Measurements from ENCODE around the gene YTHDF1. TPM values are rescaled to one million over a fixed set of nuclear protein-coding genes. Genes with fewer than 3 reads are reported as not detected.
"Not testable (repeated sequence)": the region's sequence is repeated elsewhere in the genome, so short reads cannot be mapped to it uniquely, and the experiment has no call there.

Gene YTHDF1
- total and polyA plus RNA-seq, 2 of the 8 experiments (the other 6 are each of a cell fraction or from before 2014, with no cell fraction given): 32.8 to 66.0 TPM

GRCh38 chr20:63159251-63159650 lies 56.7 kb downstream of the YTHDF1 start:
- H4K5ac ChIP-seq (ENCODE audit: insufficient read length, low read depth, low read length); H4K20me1 ChIP-seq (replicated peaks in 1 of 2; ENCODE audit: control insufficient read depth in 1 of 2, insufficient read depth in 2 of 2, low read length in 2 of 2); H3K4me2 ChIP-seq (ENCODE audit: insufficient read depth in 1 of 2, low read depth in 2 of 2, low read length in 2 of 2); DNase-seq (ENCODE audit: low read depth in 1 of 2, low spot score in 2 of 2); H3K4ac ChIP-seq (replicated peaks; ENCODE audit: insufficient read length, low read depth, low read length); H2AK5ac ChIP-seq (ENCODE audit: low read depth, low read length); H2BK5ac ChIP-seq (ENCODE audit: low read depth, low read length); H2BK12ac ChIP-seq (ENCODE audit: low read depth, low read length); H3K23me2 ChIP-seq (ENCODE audit: low read depth, low read length); H3K27me3 ChIP-seq (replicated peaks in 1 of 4; ENCODE audit: control insufficient read depth in 3 of 4, extremely low read depth in 1 of 4, insufficient read depth in 3 of 4, low read length in 3 of 4); H3K4me3 ChIP-seq (ENCODE audit: extremely low read depth in 1 of 4, insufficient read depth in 2 of 4, low read depth in 3 of 4, low read length in 4 of 4); H3K79me1 ChIP-seq (ENCODE audit: low read depth, low read length); H4K91ac ChIP-seq (replicated peaks; ENCODE audit: insufficient read length, low read length); H3K18ac ChIP-seq (ENCODE audit: extremely low read depth, low read length); H2BK120ac ChIP-seq (replicated peaks; ENCODE audit: low read depth, low read length); H3K9ac ChIP-seq (replicated peaks in 1 of 4; ENCODE audit: extremely low read depth in 1 of 4, low read depth in 3 of 4, low read length in 3 of 4); H3K56ac ChIP-seq (replicated peaks; ENCODE audit: insufficient read length, low read depth, low read length); H3K23ac ChIP-seq (ENCODE audit: insufficient read length); H3K79me2 ChIP-seq (ENCODE audit: control insufficient read depth in 1 of 2, insufficient read depth in 2 of 2, low read length in 2 of 2); H3K14ac ChIP-seq (ENCODE audit: insufficient read length); H3K27ac ChIP-seq (ENCODE audit: low read depth, low read length); H2BK15ac ChIP-seq (ENCODE audit: low read length); H2BK20ac ChIP-seq (ENCODE audit: low read length); H2AFZ ChIP-seq (ENCODE audit: low read length); H4K8ac ChIP-seq (ENCODE audit: extremely low read depth, insufficient read depth, low read length); H3K9me3 ChIP-seq (ENCODE audit: insufficient read depth in 2 of 2, low read depth in 1 of 2, low read length in 1 of 2); FAIRE-seq; H3K36me3 ChIP-seq (ENCODE audit: control insufficient read depth in 2 of 4, insufficient read depth in 4 of 4, low read length in 3 of 4); H3K4me1 ChIP-seq (replicated peaks in 1 of 4; ENCODE audit: control insufficient read depth in 3 of 4, insufficient read depth in 4 of 4, low read length in 3 of 4): not testable (repeated sequence)
- 84% methylated on average over 14 of the region's 20 CpGs; no CpG with 5 or more reads in 1 of the 2 experiments for WGBS, 2 experiments (ENCODE audit: extremely low coverage in 1 of 2, insufficient coverage in 1 of 2, insufficient read length in 1 of 2, insufficient replicate concordance in 2 of 2, low coverage in 1 of 2, low lambda C conversion rate in 2 of 2, missing lambda C conversion rate in 1 of 2)
- POLR2A ChIA-PET (ENCODE audit: partially characterized antibody): interaction anchor here (0.6 kb wide), 1 partner anchor 60 kb away, joined by 3 read pairs; no protein-coding TSS in a partner anchor
- CTCF ChIA-PET (ENCODE audit: partially characterized antibody): interaction anchor here (1.4 kb wide), 1 partner anchor 10 kb away, joined by 3 read pairs; no protein-coding TSS in a partner anchor

Data from H1 (cell line).